ENCODE data around the gene HDAC2.
"Not testable (repeated sequence)": the region's sequence is repeated elsewhere in the genome, so short reads cannot be mapped to it uniquely, and the experiment has no call there.

The HDAC2 gene

DNA sequence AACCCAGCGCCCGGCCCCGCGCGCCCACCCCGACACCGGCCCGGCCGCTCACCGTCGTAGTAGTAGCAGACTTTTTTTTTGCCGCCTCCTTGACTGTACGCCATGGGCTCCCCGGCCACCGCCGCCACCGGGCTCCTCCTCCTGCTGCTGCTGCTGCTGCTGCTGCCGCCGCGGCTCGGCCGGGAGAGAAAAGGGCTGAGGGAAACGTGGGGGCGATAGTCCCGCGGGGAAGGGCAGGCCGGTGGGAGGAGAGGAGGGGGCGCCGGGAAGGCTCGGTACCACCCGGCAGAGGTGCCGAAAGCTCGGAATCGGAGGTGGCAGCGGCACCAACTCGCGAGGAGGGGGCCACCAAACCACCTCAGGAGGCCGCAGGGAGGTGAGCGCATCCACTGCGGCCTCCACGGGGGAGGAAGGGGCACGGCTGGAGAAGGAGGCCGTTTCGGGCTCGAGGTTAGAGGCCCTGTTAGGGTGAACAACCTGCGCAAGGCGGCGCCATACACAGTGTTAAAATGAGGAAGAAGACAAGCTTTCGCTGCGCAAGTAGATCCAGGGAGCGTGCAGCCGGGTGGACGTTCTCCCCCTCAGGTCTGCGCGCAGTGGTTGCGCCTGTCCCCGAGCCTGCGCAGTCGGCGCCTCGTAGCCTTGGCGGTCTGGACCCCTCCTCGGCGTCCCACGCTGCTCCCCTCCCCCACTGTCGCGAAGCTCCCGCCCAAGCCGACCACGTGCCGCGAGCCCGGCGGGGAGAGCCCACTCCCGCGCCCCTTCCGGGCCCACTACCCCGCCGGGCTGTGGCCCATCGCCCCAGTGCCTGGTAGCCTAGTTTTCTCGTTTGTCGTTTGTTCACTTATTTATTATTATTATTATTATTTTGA lies at the start of gene HDAC2:
HDAC2 (minus strand) TSS at position 344 of the 872 bp plus-strand sequence; CDS start at position 104, 240 bp downstream.
- peak; percentile 95 for DNase-seq

DNA sequence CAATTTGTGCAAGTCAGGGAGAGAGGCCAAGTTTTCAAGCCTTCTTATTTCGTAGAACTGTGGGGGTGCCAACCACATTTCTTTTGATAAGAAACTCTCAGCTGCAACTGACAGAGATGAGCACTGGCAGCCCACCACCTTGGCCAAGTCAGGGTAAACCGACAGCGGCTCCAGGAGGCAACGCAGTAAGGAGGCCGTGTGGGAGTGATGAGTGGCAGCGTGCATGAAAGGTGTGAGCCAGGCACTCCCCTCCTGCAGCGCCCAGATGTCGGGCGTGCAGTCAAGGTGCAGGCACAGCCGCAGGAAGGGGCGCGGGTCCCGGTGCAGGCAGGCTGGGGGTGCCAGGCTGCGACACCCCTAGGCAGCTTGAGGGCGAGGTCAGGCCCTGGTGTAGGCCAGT lies 49.2 kb upstream of the HDAC2 start:
- DNase-seq = no peak

DNA sequence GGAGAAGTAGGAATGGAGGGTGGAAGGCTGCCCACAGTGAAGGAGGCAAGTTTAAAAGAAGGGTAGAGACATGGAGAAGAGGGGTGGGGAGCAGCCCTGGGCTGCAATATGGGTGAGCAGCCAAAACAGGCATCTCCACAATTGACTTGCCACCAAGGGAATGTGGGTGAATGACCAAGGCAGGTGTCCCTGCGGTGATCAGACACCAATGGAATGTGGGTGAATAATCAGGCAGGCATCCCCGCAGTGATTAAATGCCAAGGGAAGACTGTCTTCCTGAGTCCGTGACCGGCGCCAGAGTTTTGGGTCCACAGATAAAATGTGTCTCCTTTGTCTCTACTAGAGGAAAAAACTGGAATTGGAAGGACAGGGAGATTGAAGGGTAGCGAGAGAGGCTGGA lies 46.2 kb upstream of the HDAC2 start:
- DNase-seq = not testable (repeated sequence)

DNA sequence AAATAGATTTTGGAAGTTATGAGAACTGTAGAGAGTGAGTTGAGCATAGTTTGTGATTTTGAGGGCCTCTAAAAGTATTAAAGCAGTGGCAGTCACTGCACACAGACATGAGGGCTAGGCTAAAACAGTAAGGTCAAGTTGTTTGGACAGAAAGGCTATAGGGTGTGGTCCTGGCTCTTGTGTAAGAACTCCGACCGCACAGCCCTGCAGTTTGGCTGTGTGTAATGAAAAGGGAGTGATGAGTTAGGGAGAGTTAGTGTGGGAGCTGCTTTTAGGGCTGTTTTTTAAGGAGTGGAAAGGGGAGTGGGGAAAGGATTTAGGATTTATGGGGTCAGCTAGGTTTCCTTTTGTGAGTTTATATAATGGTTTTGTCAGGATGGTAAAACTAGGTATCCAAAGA lies 43.2 kb upstream of the HDAC2 start:
- not testable (repeated sequence) for DNase-seq

DNA sequence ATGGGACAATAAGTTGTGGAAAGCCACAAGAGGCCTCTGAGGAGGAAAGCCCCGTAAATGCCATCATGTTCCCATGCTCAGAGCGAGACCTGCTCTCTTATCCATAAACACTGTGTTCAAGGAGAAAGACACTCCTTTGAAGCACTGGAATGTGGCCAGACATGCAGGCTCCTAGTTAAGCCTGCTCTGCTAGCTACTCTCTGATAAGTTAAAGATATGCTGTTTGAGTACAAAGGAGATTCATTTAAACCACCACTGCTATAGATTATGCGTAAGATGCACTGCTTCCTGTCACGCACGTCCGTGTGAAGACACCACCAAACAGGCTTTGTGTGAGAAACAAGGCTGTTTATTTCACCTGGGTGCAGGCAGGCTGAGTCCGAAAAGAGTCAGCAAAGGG lies 40.5 kb upstream of the HDAC2 start:
- DNase-seq = not testable (repeated sequence)

DNA sequence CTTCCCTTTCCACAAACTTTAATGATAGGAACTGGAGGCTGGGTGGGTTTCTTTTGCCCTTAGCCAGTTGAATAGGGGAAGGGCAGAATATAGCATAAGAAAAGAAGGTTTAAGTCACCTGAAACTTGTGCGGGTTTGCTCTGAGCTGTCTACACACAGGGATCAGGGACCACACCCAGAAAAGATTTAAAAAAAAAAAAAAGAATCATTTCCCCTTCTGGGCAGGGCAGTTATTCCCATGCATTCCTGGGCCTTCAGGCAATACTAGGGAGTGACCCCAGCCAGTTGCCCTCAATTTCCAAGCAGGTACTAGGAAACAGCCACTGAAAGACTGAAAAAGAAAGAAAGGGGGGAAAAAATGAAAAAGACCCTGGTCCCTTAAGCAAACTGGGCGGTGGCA lies 39.6 kb upstream of the HDAC2 start:
- no peak for DNase-seq

DNA sequence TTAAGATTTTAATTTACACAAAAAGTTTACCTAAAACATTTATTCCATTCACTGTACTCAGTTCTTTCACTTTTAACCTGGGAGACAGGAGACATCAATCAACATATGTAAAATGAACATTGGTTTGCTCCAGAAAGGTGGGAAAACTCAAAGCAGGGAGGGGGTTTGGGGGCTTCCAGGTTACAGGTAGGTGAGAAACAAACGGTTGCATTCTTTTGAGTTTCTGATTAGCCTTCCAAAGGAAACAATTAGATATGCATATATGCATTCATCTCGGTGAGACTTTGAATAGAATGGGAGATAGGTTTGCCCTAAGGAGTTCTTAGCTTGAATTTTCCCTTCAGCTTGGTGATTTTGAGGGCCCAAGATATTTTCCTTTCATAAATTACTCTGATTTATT lies 38.2 kb upstream of the HDAC2 start:
- DNase-seq = no peak

DNA sequence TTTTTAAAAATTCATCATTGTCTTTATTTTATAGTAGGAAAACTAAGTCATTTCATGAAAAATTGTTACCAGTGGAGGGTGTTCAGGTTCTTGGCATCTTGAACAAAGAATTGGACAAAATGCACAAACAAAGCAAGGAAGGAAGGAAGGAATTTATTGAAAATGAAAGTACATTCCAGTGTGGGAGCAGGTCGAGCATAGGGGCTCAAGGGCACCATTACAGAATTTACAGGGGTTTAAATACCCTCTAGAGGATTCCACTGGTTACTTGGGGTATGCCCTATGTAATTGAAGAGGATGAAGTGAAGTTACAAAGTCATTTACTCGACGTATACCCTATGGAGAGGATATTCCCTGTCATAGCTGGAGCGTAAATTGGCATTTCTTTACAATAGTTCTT lies 37.4 kb upstream of the HDAC2 start:
- no peak for DNase-seq

DNA sequence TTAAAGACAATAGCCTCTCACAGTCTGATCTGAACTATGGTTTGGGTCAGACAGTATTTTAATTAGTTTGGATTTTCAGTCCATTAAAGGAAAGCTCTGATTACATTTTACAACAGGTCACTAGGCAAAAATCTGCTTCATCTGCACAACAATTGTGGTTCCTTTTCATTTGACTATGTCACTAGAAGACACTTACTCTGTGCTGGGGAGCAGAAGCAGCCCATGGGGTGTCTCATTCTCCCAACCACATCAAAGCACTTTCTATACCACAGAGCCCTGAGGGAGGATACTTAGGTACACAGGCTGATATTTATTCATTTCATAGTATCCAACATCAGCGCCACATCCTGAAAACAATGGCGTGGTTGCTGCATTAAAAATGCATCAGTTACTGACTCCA lies 36.6 kb upstream of the HDAC2 start:
- DNase-seq = no peak

DNA sequence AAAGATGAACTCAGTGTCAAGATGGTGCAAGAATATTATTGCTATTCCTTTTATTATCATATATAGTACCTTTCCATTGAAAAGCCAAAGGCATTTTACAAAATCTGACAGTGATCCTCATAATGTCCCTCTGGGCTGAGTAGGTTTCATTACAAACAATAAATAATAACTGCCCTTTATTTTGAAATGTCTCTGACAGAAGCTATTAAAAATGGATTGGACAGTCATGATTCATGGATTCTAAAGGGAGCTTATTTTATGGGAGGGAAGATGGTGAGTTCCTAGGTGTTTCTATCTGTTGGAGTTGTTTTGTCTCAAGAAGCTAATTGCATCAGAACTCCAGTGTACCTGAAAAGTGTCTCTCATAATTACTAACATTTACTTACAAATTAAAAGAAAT lies 30.4 kb upstream of the HDAC2 start:
- no peak for DNase-seq

DNA sequence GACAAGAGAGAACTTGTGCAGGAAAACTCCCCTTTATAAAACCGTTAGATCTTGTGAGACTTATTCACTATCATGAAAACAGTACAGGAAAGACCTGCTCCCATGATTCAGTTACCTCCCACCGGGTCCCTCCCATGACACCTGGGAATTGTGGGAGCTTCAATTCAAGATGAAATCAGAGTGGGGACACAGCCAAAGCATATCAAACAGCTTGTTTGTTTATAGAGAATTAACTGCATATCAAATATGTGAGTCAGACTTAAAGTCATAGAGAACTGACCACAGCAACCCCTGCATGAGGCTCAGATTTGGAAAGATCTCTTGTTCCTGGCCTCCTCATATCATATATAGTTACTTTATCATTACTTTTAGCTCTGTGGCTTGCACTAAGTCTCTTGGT lies 29.1 kb upstream of the HDAC2 start:
- no peak for DNase-seq

DNA sequence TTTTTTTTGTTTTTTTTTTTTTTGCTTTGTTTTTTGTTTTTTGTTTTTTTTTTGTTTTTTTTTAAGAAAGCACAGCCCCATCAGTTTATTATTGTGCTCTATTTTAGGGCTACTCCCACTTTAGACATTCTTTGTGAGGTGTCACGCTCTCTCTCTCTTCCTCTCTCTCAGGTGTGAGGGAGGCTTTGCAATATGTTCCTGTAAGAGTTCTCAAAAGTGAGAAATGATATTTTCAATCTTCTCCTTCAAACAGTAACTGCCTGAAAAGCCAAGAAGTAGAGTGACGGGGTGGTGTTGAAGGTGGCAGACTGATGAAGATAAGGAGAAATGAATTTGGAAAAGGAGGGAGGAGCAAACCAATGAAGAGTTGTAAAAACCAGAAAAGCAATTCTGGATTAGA lies 28.3 kb upstream of the HDAC2 start:
- DNase-seq = no peak

DNA sequence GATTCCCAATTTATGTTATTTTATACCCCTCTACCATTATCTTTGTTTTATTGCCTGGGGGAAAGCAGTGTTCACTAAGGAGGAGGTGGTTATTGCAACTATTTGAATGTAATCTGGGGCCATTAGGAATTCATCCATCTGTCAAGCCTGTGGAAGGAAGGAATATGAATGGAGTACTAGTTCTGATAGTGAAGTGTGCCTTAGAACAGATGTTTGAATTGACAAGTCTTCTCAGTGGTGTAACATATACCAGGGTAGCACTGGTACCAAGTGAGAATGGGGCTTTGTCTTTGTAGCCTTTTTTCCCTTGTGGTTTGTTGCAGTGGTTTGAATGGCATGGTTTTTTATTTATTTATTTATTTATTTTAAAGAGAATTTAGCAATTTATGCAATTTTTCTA lies 27.9 kb upstream of the HDAC2 start:
- DNase-seq = no peak

DNA sequence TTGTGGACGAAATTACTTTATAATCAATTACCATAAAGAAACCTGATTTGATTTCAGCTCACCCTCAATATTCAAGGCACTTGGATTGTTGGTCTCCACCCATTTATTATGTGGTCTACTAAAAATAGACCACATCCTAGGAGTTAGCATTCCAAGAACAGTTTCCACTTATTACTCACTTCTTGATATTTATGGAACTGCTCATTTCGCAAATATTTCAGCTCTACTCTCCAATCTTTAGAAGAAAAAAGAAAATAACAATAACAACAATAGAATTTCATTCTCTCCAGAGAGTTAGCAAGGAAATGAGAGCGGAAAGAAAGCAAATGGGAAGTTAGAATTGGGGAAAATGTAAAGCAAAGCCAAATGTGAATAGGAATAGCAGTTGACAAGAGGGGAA lies 26.2 kb upstream of the HDAC2 start:
- no peak for DNase-seq

DNA sequence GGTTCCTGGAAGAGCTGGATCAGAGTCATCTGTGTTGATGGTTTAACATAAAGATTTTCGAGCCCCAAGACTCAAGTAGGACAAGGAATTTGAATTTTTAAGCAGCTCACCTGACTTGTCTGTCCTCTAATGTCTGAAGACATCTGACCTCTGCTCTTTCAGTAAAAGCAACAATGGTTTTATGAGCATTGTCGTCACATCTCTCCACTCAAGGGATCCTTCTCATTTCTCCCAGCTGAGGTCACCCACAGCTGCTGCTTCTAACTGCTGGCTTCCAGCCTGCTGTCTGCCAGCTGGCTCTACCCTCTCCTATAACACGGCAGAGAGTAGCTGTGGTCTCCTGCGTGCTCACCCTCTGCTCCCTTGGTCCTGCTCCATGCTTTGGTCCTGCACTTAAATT lies 24.7 kb upstream of the HDAC2 start:
- no peak for DNase-seq

DNA sequence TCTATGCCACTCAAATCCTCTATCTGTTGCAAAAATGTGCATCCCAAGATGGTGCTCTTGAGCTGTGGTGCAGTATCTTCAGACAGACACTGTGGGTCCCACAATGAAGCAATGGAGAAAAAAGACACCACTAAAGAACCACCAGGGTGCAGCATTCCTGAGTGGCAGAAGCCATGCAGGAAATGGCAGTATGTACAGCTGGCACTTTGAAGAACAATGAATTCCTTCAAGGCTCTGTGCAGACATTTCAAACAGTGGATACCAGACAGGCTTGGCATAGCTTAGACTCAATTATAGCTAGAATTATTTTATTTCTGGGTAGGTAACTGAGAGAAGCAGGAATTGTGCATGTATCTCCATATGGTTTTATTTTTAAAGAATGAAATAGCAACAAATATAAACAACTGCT lies 24.0 kb upstream of the HDAC2 start:
- peak; percentile 86 for DNase-seq

DNA sequence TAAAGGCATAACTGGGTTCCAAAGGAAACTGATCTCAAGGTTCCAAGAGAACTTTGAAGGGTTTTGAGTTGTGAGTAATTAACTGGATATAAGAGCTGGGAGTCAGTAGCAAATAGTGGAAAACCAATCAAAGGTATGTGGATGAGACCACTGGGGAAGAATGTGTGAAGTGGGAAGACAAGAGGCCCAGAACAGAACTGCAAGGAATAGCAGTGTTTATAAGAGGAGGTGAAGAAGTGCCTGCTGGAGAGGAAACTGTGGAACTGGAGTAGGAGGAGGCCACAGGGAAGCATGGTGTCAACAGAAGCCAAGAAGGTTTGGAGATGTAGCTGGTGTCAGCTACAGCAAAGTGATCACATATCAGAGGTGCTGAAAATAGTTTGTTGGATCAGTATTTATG lies 18.7 kb upstream of the HDAC2 start:
- DNase-seq = no peak

DNA sequence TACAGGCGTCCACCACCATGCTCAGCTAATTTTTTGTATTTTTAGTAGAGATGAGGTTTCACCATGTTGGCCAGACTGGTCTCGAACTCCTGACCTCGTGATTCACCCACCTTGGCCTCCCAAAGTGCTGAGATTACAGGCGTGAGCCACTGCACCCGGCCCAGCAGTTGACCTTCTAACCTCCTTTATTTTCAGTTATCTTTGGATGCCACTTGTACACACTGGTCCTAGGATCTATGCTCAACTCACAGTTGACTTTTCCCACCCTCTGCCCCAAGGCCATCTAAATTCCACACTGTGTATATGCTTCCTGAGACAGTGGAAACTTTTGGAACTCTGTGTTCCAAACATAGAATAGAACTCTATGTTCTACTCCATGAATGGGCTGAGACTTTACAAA lies 11.7 kb upstream of the HDAC2 start:
- DNase-seq = not testable (repeated sequence)

DNA sequence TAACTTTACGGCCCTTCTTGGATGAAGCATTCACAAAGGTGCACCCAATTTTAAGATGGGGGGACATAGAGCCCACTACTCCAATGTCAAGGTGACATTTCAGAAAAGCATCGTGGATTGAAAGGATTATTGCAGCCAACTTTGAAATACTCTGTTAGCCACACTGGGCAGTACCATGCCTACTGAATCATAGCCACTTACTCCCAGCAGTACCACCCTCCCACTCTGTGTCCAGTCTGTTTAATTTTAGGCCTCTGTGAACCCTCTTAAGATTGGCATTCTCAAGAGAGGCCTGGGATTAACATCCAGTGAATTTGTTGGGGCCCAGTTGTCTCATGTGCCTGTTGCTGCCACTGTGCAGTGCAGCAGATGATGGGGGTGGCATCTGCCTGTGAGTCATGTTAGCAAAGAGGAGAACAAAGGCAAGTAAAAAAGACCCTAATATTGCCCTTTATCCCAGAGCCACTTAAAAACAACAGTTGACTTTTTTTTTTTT lies 11.2 kb upstream of the HDAC2 start:
- no peak for DNase-seq

DNA sequence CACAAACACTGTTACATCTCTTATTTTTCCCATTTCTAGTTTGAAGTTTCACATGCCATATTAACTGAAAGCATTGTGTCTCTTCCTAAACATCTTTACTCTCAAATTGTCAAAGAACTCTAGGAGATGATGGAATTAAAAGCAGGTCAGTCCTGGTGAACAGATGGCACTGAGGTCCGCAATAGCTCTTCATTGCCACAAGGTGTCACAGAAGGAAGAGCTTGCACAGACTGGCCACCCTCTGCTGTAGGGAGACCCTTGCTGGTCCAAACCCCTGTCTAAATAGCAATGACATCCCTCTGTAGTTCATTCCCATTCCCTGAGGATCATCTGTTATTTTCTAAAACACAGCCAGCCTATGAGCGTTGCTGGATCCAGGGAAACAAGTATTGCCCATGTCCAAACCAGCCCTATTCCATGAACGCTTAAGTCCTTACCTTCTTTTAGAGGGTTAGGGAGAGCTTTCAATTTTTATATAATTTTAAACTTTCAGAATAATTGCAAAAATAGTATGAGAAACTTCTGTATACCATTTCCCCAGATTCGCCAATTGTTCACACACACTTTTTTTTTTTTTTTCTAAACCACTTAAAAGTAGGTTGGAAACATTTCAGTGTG lies 10.1 kb upstream of the HDAC2 start:
- DNase-seq = peak; percentile 8

DNA sequence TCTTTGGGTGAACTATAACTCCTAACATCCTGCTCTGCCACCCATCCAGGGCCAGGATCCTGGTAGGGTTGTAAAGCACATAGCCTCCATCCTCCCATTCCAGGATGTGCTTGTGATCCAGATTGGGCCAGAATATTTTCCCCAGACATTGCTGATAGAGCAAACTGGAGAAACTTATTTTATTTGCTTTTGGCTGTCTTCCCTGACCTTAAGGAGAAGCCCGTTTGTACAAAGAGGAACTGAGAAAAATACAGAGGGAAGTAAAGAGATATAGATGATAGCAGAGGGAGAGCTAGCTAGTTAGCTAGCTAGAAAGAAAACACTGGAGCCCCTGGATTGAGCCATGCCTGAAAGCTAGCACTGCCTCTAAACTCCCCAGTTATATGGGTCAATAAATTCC lies 9.0 kb upstream of the HDAC2 start:
- DNase-seq = peak; percentile 83

DNA sequence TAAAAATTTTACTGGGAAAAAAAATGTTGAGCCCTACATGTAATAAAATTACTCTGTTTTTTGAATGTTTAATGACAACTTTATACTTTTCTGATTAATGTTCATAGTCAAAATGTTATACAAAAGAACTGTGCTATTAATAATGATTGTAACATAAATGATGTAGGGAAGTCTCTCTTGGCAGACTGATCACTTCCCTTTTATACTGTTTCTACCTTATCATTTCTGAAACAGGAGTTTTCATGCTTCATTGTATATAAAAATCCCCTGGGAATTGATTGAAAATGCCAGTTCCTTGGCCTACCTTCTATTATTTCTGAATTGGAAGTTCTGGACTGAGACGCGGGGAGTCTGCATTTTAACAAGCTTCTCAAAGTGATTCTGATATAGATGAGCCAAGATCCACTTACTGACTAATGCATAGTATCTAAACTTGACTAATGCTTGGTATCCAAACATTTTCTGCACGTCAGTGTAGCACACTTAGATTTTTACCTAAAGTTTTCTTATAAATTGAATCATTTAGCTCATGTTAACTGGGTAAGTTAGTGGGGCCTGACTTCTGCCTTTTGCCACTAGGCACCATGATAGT lies 7.2 kb upstream of the HDAC2 start:
- peak; percentile 11 for DNase-seq

DNA sequence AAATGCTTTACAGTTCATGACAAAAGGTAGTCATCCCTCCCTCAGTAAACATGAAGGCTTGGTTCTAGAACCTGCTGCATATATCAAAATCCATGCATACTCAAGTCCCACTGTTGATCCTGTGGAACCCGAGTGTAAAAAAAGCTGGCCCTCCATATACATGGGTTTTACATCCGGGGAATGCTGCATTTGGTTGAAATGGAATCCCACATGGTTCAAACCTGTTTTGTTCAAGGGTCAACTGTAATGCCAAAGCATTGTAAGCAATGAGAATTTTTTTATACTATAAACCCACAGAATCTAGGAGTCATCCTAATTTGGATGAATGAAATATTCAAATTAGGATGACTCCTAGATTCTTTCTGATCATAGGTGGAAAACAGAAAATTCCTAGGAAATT lies 5.9 kb upstream of the HDAC2 start:
- DNase-seq = no peak

DNA sequence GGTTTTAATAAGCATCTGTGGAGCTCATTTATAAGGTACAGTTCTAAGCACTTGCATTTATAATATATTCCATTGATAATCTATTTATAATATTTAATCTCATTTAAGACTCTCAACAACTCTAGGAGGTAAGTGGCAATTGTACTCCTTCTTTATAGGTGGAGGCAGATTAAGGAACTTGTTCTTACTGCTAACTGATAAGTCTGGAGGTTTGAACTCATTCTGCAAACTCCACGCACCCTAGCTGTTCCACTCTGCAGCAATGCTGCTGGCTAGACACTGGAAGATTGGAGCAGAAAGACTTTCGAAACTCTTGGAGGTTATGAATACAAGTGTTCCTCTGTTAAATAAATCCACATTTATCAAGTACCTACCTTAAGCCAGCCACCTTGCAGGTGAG lies 793 bp upstream of the HDAC2 start:
- peak; percentile 43 for DNase-seq

All from MV-4-11 (cell line).